ENCODE results near the gene MFAP3L. TPM values are rescaled to one million over a fixed set of nuclear protein-coding genes. Genes with fewer than 3 reads are reported as not detected.

Gene MFAP3L
- total RNA-seq, 1 donor from 2014 or later: 2.8 TPM

DNA sequence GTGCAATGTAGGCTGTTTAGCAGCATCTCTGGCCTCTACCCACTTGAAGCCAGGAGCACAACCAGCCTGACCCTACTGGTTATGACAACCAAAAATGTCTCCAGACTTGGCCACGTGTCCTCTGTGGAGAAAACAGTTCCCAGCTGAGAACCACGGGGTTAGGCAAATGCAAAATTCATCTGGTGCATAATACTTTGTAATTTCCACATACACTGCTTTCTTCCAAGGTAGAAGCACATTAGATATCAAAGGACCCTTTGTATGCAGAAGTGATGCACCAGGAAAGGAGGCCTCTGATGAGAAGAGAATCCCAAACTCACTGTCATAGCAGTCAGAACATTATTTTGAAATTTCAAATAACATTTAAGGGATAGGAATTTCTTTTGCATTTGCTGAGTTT lies 26.3 kb downstream of the MFAP3L start:
- DNase-seq (ENCODE audit: low read depth, low spot score): no peak
- peaks cover 11% of the 10 kb centered on the region for H3K4me1 Mint-ChIP-seq
- H3K36me3 Mint-ChIP-seq (ENCODE audit: low read depth): no peaks in the 10 kb centered on the region
- no peaks in the 10 kb centered on the region for H3K27me3 Mint-ChIP-seq (ENCODE audit: low read depth)
- no peak overlapping the region for H3K27ac Mint-ChIP-seq (ENCODE audit: unreplicated experiment)
- H3K4me3 Mint-ChIP-seq: no peak overlapping the region
- no peak for TF ChIP-seq CTCF (conservative IDR thresholded peaks at IDR 0.05)
- H3K9me3 Mint-ChIP-seq: no peaks in the 10 kb centered on the region

DNA sequence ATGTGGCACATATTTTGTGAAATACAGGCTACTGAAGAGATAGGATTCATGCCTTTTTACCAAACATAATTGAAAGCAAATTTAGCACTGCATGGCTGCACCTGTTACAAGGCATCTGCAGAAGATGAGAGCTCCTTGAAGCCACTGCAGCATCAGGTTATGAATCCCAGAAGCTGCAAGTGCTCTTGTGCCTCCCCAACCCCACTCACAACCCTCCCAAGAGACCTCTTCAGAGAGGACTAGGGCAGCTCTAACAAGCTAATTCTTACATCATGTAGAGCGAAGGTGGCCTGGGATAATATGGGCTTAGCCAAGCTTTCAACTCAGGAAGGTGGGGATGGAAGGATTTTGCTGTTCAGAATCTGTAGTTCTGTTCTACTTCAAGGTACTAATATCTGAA lies 27.2 kb downstream of the MFAP3L start:
- H3K4me3 Mint-ChIP-seq: no peak overlapping the region
- no peak overlapping the region for H3K27ac Mint-ChIP-seq (ENCODE audit: unreplicated experiment)
- DNase-seq (ENCODE audit: low read depth, low spot score): no peak
- H3K27me3 Mint-ChIP-seq (ENCODE audit: low read depth): no peaks in the 10 kb centered on the region
- H3K4me1 Mint-ChIP-seq: peaks cover 7% of the 10 kb centered on the region
- no peaks in the 10 kb centered on the region for H3K9me3 Mint-ChIP-seq
- TF ChIP-seq CTCF (conservative IDR thresholded peaks at IDR 0.05): no peak
- no peaks in the 10 kb centered on the region for H3K36me3 Mint-ChIP-seq (ENCODE audit: low read depth)

- no peak overlapping the region for H3K27ac Mint-ChIP-seq (ENCODE audit: unreplicated experiment)
- H3K4me3 Mint-ChIP-seq: no peak overlapping the region
- TF ChIP-seq CTCF (conservative IDR thresholded peaks at IDR 0.05): no peak
- no peak for DNase-seq (ENCODE audit: low read depth, low spot score)
- no peaks in the 10 kb centered on the region for H3K36me3 Mint-ChIP-seq (ENCODE audit: low read depth)
- H3K4me1 Mint-ChIP-seq: peaks cover 14% of the 10 kb centered on the region
- H3K27me3 Mint-ChIP-seq (ENCODE audit: low read depth): no peaks in the 10 kb centered on the region
- no peaks in the 10 kb centered on the region for H3K9me3 Mint-ChIP-seq
Observed at GRCh38 chr4:169996379-169997240, 29.6 kb downstream of the MFAP3L start.

GRCh38 chr4:169993531-169993930 lies 32.7 kb downstream of the MFAP3L start:
- Mint-ChIP-seq H3K4me3 (no peak overlapping the region), H3K36me3 (ENCODE audit: low read depth) (no peaks in the 10 kb centered on the region), H3K4me1 (peaks cover 14% of the 10 kb centered on the region), H3K9me3 (no peaks in the 10 kb centered on the region), H3K27me3 (ENCODE audit: low read depth) (no peaks in the 10 kb centered on the region), H3K27ac (ENCODE audit: unreplicated experiment) (peak overlapping the region; percentile 66)
- DNase-seq (ENCODE audit: low read depth, low spot score): no peak
- TF ChIP-seq CTCF (conservative IDR thresholded peaks at IDR 0.05): no peak

GRCh38 chr4:169988252-169988651 lies 37.9 kb downstream of the MFAP3L start:
- no peaks in the 10 kb centered on the region for H3K27me3 Mint-ChIP-seq (ENCODE audit: low read depth)
- no peak overlapping the region for H3K27ac Mint-ChIP-seq (ENCODE audit: unreplicated experiment)
- no peak for TF ChIP-seq CTCF (conservative IDR thresholded peaks at IDR 0.05)
- H3K4me1 Mint-ChIP-seq: no peaks in the 10 kb centered on the region
- no peaks in the 10 kb centered on the region for H3K36me3 Mint-ChIP-seq (ENCODE audit: low read depth)
- H3K4me3 Mint-ChIP-seq: no peak overlapping the region
- H3K9me3 Mint-ChIP-seq: no peaks in the 10 kb centered on the region
- DNase-seq (ENCODE audit: low read depth, low spot score): no peak
